Midbrain (tissue), 1 donor: ENCODE data around the gene ANO7.
"Not testable (repeated sequence)": the region's sequence is repeated elsewhere in the genome, so short reads cannot be mapped to it uniquely, and the experiment has no call there.

ENCODE experiments used
- DNase-seq: peaks from one replicate; lab custom pipeline; 2025; lab: John Stamatoyannopoulos, UW

The ANO7 gene

GRCh38 chr2:241191081-241191480 lies 2.6 kb downstream of the ANO7 start:
- no peak for DNase-seq

- no peak for DNase-seq
These were observed 4.8 kb downstream of the ANO7 start for GRCh38 chr2:241193271-241193670.

- DNase-seq: no peak
These were observed 6.3 kb downstream of the ANO7 start for GRCh38 chr2:241194811-241195210.

- no peak for DNase-seq
These were observed 7.1 kb downstream of the ANO7 start for GRCh38 chr2:241195506-241196130.

- not testable (repeated sequence) for DNase-seq
These were observed 8.8 kb downstream of the ANO7 start for GRCh38 chr2:241197246-241197645.

- DNase-seq: no peak
These were observed 9.5 kb downstream of the ANO7 start for GRCh38 chr2:241197947-241198346.

- no peak for DNase-seq
These were observed 10.2 kb downstream of the ANO7 start for GRCh38 chr2:241198381-241199279.

- DNase-seq: no peak
These were observed 10.8 kb downstream of the ANO7 start for GRCh38 chr2:241199286-241199685.

- no peak for DNase-seq
These were observed 11.7 kb downstream of the ANO7 start for GRCh38 chr2:241199897-241200821.

GRCh38 chr2:241200822-241201395 lies 12.4 kb downstream of the ANO7 start:
- DNase-seq: no peak

GRCh38 chr2:241201445-241202267 lies 13.2 kb downstream of the ANO7 start:
- DNase-seq: no peak

- DNase-seq: no peak
These were observed 13.8 kb downstream of the ANO7 start for GRCh38 chr2:241202268-241202585.

- no peak for DNase-seq
These were observed 14.2 kb downstream of the ANO7 start for GRCh38 chr2:241202681-241203080.

- no peak for DNase-seq
These were observed 14.9 kb downstream of the ANO7 start for GRCh38 chr2:241203218-241204009.

GRCh38 chr2:241204010-241204384 lies 15.5 kb downstream of the ANO7 start:
- DNase-seq: no peak

GRCh38 chr2:241204490-241204889 lies 16.0 kb downstream of the ANO7 start:
- no peak for DNase-seq

GRCh38 chr2:241205086-241205485 lies 16.6 kb downstream of the ANO7 start:
- no peak for DNase-seq

GRCh38 chr2:241207151-241207550 lies 18.7 kb downstream of the ANO7 start:
- no peak for DNase-seq

- no peak for DNase-seq
These were observed 19.2 kb downstream of the ANO7 start for GRCh38 chr2:241207641-241208040.

- DNase-seq: peak; percentile 48
These were observed 19.6 kb downstream of the ANO7 start for GRCh38 chr2:241208058-241208457.
